ENCODE data around the gene SELENOH.

The SELENOH gene

GRCh38 chr11:57786436-57786835, 45.1 kb downstream of the SELENOH start:
- no peak for DNase-seq

GRCh38 chr11:57787006-57787604, 45.8 kb downstream of the SELENOH start:
- no peak for DNase-seq

DNA sequence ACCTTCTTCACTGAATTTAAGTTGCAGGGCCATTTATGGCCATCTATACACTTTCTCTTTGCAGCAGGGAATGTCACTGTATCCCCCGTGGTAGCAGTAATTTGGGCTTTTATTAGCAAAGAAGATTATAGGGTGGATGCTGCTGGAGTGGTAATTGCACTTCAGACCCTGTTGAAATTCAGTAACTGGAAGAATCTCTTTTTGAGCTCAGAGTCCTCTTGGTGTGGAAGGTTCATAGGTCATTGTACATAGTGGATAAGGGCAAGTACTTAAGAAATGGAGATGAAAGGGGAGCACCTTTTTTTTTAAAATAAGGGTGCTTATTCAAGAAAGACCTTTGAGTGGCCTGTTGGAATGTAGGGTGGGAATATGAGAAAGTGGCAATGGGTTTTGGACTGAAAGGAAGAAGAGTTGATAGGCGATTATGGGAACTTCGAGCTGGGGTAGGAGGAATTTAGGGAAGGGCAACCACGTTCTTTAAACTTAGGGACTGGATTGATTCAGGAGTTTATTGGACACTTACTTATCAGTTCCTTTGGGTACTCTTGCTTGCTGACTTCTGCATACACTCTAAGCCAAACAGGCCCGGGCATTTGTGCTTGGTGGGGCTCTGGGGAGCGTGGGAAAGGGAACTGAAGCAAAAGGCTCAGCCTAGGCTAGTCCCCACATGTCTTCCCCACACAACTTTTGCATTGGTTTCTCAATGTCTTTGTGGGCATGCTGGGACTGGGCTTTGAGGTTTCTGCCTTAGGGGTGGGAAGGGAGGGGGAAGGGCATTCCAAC, 46.8 kb downstream of the SELENOH start:
- no peak for DNase-seq

DNA sequence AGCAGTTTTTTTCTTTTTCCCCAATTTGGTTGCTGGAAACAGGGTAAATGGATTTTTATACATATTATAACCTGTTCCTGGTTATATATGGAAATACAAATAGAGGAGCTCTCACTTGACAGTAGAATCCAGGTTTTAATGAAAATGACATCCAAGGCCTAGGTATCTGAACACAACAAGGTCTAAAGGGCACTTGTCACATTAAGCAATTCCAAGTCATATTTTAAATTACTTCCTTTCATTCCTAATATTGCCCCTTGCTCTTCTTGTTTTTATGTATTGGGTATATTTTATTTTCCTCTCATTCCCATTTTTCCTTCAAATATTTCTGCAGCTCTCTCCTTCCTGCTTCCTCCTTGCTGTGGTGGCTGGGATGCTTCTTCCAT, 47.4 kb downstream of the SELENOH start:
- DNase-seq = no peak

- DNase-seq = no peak
Observed at GRCh38 chr11:57791321-57792059, 50.2 kb downstream of the SELENOH start.

DNA sequence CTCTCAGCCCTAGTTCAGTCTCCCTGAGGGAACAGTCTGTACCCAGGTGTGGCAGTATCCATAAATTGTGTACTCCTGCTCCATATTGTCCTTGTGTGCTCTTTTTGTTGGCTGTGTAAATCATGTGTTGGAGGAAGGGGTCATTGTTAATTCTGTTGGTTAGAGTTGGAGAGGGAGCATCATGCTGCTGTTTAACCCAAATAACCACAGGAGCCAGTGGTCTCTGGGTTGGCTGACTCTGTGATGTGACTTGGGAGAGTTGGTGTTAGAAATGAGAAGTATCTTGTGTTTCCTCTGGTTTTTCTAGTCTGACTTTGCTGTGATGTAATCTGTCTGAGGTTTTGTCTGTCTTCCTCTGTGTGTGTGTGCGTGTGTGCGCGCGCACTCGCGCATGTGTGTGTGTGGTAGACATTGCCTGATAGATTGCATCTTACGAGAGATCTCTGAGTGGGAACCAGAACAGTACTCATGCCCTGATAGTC, 50.8 kb downstream of the SELENOH start:
- DNase-seq = peak; percentile 90

- DNase-seq = no peak
Observed at GRCh38 chr11:57792870-57793269, 51.6 kb downstream of the SELENOH start.

Measured in activated gamma-delta T cell (primary cell).